RWPE2 (cell line): ENCODE results near the gene DNAJC2.

ENCODE experiments used
- ATAC-seq: fragments of 200-7000 bp; cut with Tn5 transposase; 3 replicates; pipeline ENCODE4 v1.9.1; 2021; ENCODE audit warnings: low read depth
- DNase-seq: peaks from one replicate; pipeline ENCODE4 v3.0.0-alpha.2; 2020; ENCODE audit warnings: low spot score
- H3K27ac ChIP-seq: fragments of 450-650 bp; 2 replicates; pipeline ENCODE4 v1.5.1; 2017; ENCODE audit warnings: mild to moderate bottlenecking; ENCODE audit not compliant: poor library complexity, severe bottlenecking
- H3K27me3 ChIP-seq: fragments of 250-450 bp; sonication (Bioruptor Pico); 2 replicates; pipeline ENCODE4 v1.5.1; 2021; ENCODE audit warnings: mild to moderate bottlenecking, moderate library complexity; ENCODE audit not compliant: insufficient read depth, poor library complexity, severe bottlenecking
- H3K36me3 ChIP-seq: fragments of 250-450 bp; sonication (Bioruptor Pico); 2 replicates; pipeline ENCODE4 v1.5.1; 2020; ENCODE audit warnings: low read depth, mild to moderate bottlenecking, moderate library complexity
- H3K4me1 ChIP-seq: fragments of 250-450 bp; sonication (Bioruptor Pico); 2 replicates; pipeline ENCODE4 v1.5.1; 2021; ENCODE audit warnings: mild to moderate bottlenecking, moderate library complexity; ENCODE audit not compliant: insufficient read depth, poor library complexity, severe bottlenecking
- H3K4me3 ChIP-seq: fragments of 250-450 bp; sonication (Bioruptor Pico); 2 replicates; pipeline ENCODE4 v1.5.1; 2021; ENCODE audit warnings: mild to moderate bottlenecking, moderate library complexity; ENCODE audit not compliant: severe bottlenecking
- H3K9me3 ChIP-seq: fragments of 250-450 bp; sonication (Bioruptor Pico); 2 replicates; pipeline ENCODE4 v1.5.1; 2021; ENCODE audit warnings: mild to moderate bottlenecking, moderate library complexity; ENCODE audit not compliant: severe bottlenecking
- CTCF ChIP-seq: fragments of 450-650 bp; IDR thresholded peaks from one replicate; pipeline ENCODE4 v1.5.1; 2017; ENCODE audit warnings: mild to moderate bottlenecking, moderate library complexity; ENCODE audit not compliant: poor library complexity, severe bottlenecking

Gene DNAJC2

GRCh38 chr7:103348452-103348851 is 3.9 kb upstream of the DNAJC2 start:
- TF ChIP-seq CTCF = no peak
- peaks cover 2% of the 10 kb centered on the region for H3K9me3 ChIP-seq
- ATAC-seq (no peak), DNase-seq (no peak)
- H3K27me3 ChIP-seq = no peaks in the 10 kb centered on the region
- peaks cover 30% of the 10 kb centered on the region for H3K4me1 ChIP-seq
- H3K27ac ChIP-seq = peak overlapping the region; percentile 57
- H3K4me3 ChIP-seq = peak overlapping the region; percentile 62
- H3K36me3 ChIP-seq = peaks cover 36% of the 10 kb centered on the region

- Histone ChIP-seq H3K9me3 (peaks cover 2% of the 10 kb centered on the region), H3K4me1 (peaks cover 30% of the 10 kb centered on the region), H3K27me3 (no peaks in the 10 kb centered on the region), H3K27ac (peak within 1 kb of the TSS; percentile 57), H3K4me3 (peak within 1 kb of the TSS; percentile 62), H3K36me3 (peaks cover 33% of the 10 kb centered on the region)
- DNase-seq = no peak
- no peak for TF ChIP-seq CTCF
- ATAC-seq = peak; percentile 76
These were observed 3.1 kb upstream of the DNAJC2 start, which contains the start of gene PSMC2 for GRCh38 chr7:103347507-103348267. TSS of gene PSMC2 (plus strand) at chr7:103347643. CDS start at chr7:103347712, 69 bp downstream.

- Histone ChIP-seq H3K4me3 (no peak overlapping the region), H3K27ac (no peak overlapping the region), H3K27me3 (no peaks in the 10 kb centered on the region), H3K36me3 (peaks cover 37% of the 10 kb centered on the region), H3K4me1 (peaks cover 30% of the 10 kb centered on the region), H3K9me3 (peaks cover 2% of the 10 kb centered on the region)
- no peak for DNase-seq
- ATAC-seq = no peak
- no peak for TF ChIP-seq CTCF
These were observed 1.8 kb upstream of the DNAJC2 start for GRCh38 chr7:103346396-103346795.

GRCh38 chr7:103343758-103344452 is 662 bp downstream of the DNAJC2 start:
- peak overlapping the region; percentile 76 for H3K4me3 ChIP-seq
- H3K27ac ChIP-seq = peak overlapping the region; percentile 61
- DNase-seq = no peak
- peaks cover 2% of the 10 kb centered on the region for H3K9me3 ChIP-seq
- TF ChIP-seq CTCF = no peak
- H3K36me3 ChIP-seq = peaks cover 44% of the 10 kb centered on the region
- H3K27me3 ChIP-seq = no peaks in the 10 kb centered on the region
- ATAC-seq = peak; percentile 34
- H3K4me1 ChIP-seq = peaks cover 18% of the 10 kb centered on the region
